GM21360 (cell line): ENCODE results near the gene SIL1.
"Not testable (repeated sequence)": the region's sequence is repeated elsewhere in the genome, so short reads cannot be mapped to it uniquely, and the experiment has no call there.

ENCODE experiments used
- ATAC-seq: cut with Tn5 transposase; IDR thresholded peaks from one replicate; pipeline ENCODE4 v1.9.1; 2021; ENCODE audit warnings: mild to moderate bottlenecking, moderate library complexity; ENCODE audit not compliant: unreplicated experiment

Gene SIL1

GRCh38 chr5:139177809-139178588 is 20.2 kb downstream of the SIL1 start:
- peak; percentile 51 for ATAC-seq

GRCh38 chr5:139177281-139177680 is 20.9 kb downstream of the SIL1 start:
- not testable (repeated sequence) for ATAC-seq

GRCh38 chr5:139174382-139174781 is 23.8 kb downstream of the SIL1 start:
- not testable (repeated sequence) for ATAC-seq

GRCh38 chr5:139171779-139172404 is 26.3 kb downstream of the SIL1 start:
- no peak for ATAC-seq

GRCh38 chr5:139167952-139168720 is 30.0 kb downstream of the SIL1 start:
- no peak for ATAC-seq

GRCh38 chr5:139167533-139167932 is 30.6 kb downstream of the SIL1 start:
- ATAC-seq = no peak

- no peak for ATAC-seq
Observed at GRCh38 chr5:139167063-139167462, 31.1 kb downstream of the SIL1 start.

GRCh38 chr5:139164897-139165296 is 33.3 kb downstream of the SIL1 start:
- not testable (repeated sequence) for ATAC-seq

GRCh38 chr5:139164020-139164419 is 34.1 kb downstream of the SIL1 start:
- no peak for ATAC-seq

GRCh38 chr5:139162448-139162847 is 35.7 kb downstream of the SIL1 start:
- no peak for ATAC-seq

- ATAC-seq = no peak
Observed at GRCh38 chr5:139158791-139159190, 39.4 kb downstream of the SIL1 start.

- ATAC-seq = no peak
Observed at GRCh38 chr5:139157556-139157955, 40.6 kb downstream of the SIL1 start.

GRCh38 chr5:139156814-139157213 is 41.4 kb downstream of the SIL1 start:
- no peak for ATAC-seq

- no peak for ATAC-seq
Observed at GRCh38 chr5:139155333-139155732, 42.8 kb downstream of the SIL1 start.

- no peak for ATAC-seq
Observed at GRCh38 chr5:139151902-139152301, 46.3 kb downstream of the SIL1 start.

- ATAC-seq = no peak
Observed at GRCh38 chr5:139150367-139150999, 47.7 kb downstream of the SIL1 start.

GRCh38 chr5:139149477-139150199 is 48.5 kb downstream of the SIL1 start:
- ATAC-seq = no peak

- ATAC-seq = no peak
Observed at GRCh38 chr5:139148986-139149385, 49.2 kb downstream of the SIL1 start.

GRCh38 chr5:139148306-139148705 is 49.9 kb downstream of the SIL1 start:
- ATAC-seq = no peak

GRCh38 chr5:139147483-139148087 is 50.6 kb downstream of the SIL1 start:
- no peak for ATAC-seq
